HG02678 (cell line): ENCODE results near the gene NSUN7.

Experiments used
- ATAC-seq: cut with Tn5 transposase; IDR thresholded peaks from one replicate; pipeline ENCODE4 v1.9.1; 2021; ENCODE audit warnings: mild to moderate bottlenecking, moderate library complexity; ENCODE audit not compliant: unreplicated experiment

NSUN7 gene

DNA sequence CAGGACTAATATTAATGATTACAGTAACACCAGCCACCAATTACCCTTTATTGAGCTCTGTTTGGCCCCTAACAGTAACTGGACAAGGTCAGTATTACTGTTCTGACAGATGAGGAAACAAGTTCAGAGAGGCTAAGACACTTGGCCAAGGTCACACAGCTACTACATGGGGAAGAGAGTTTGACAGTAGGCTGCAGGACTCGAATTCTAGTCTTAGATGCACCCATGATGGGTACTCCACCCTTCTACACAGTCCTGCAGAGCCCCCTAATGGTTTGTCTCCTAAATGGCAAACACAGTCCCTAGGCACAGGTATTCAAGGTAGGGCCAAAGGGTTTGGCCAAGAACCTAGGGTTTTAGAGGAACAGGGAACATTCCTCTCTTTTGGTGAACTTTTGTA, 93.9 kb downstream of the NSUN7 start:
- ATAC-seq, result no peak

DNA sequence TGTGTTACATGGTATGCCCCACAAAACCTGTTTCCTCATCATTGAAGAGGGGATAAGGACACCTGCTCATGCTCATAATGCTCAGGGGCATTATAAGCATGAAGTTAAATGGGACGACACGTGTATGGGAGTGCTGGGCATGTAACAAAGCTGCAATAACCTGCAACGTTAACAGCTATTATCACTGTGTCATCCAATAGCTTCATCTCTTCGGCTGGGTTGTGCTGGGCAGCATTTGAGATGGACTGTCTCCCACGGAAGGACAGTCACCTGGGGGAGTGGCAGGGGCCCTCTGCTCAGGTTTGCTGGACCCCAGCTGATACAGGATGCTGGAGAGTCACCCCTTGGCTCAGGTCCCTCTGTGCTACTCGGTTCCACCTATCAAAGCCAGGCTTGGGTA, 94.5 kb downstream of the NSUN7 start:
- ATAC-seq, result no peak

DNA sequence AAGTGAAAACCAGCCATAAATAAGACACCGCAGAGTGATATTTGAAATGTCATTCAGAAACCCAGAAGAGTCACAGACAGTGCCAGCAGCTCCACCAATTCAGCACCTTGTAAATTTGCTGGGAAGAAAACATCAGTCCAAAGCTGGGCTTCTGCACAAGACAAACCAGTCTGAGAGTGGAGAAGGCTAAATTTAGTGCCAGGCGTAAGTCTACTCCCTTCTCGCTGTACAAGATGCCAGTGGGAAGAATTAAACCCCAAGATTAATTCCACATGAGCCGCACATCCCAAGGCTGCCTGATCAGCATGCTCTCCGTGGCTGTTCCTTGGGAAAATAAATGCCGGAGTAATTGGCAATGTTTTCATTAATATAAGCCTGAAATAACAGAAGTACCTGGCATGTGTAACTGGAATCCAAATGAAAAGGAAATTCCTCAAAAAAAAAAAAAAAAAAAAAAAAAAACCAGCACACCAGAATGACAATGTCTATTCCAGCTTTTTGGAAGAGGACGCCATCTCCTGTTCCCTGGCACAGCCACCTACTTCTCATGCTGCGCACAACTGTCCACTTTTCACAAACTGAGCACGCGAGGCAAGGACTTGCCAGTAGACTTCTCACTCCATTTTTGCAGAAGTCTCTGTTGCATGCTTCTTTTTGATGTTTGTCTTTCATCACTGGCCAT, 95.5 kb downstream of the NSUN7 start:
- ATAC-seq, result no peak

DNA sequence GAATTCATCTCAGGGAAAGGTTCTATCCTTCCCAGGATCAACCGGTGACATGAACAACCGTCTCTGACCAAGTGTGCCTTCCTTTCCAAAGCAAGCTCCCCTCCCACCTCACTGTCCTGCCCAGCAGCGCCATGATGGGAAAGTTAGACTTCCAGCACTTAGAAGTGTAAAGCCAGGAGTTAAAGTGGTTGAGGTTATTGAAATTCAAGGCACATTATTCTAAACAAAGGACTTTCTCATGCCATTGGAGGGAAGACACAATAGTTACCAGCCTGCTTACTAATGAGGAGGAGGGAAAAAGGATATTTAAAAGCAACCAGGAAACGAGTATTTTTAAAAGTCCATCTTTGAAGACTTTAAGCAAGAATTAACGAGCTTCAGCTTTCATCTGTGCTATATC, 96.8 kb downstream of the NSUN7 start:
- ATAC-seq, result no peak

DNA sequence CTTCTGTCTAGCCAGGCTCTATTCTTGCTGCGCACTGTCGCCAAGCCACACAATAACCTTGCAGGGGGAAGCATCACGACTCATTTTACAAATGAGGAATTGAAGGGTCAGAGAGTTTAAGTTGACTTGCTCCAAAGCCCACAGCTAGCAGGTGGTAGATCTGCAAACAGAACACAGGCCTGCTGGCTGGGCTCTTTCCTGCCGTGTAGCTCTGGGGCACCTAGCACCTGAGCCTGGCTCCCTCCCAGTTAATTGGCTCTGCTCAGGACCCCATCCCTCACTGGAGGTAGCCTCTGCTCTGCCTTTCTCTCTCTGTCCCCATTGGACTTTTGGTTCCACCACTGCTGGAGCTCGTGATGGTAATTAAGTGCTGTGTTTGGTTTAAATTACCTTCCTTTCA, 98.5 kb downstream of the NSUN7 start:
- ATAC-seq, result no peak

DNA sequence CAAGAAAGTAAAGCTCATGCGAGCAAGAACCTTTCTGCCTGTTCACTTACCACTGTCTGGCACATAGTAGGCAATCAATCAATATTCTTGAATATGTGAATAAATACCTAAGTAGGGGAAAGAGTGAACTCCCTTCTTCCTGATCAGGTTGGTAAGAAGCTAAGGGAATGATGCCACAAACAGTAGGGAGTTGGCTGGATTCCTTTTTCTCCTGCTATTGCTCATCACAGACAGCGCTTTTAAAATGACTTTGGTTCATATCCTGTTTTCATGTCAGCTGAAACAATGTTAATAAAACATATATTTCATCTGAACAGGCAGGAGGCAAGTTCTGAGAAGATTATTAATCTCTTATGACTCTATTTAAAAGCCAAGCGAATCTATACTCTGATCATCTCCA, 99.2 kb downstream of the NSUN7 start:
- no peak for ATAC-seq

DNA sequence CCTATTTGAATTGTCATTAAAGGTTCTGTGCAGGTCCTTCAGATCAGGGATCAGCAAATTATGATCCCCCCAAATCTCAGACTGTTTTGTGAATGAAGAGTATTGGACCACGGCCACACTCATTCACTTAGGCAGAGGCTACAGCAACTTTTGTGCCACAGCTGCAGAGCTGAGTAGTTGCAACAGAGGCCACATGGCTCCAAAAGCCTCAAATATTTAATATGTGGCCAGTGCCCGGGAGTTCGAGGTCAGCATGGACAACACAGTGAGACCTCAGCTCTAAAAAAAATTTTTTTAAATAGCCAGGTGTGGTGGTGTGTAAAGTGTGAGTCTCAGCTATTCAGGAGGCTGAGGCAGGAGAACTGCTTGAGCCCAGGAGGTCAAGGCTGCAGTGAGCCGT, 100.7 kb downstream of the NSUN7 start:
- ATAC-seq, result no peak

DNA sequence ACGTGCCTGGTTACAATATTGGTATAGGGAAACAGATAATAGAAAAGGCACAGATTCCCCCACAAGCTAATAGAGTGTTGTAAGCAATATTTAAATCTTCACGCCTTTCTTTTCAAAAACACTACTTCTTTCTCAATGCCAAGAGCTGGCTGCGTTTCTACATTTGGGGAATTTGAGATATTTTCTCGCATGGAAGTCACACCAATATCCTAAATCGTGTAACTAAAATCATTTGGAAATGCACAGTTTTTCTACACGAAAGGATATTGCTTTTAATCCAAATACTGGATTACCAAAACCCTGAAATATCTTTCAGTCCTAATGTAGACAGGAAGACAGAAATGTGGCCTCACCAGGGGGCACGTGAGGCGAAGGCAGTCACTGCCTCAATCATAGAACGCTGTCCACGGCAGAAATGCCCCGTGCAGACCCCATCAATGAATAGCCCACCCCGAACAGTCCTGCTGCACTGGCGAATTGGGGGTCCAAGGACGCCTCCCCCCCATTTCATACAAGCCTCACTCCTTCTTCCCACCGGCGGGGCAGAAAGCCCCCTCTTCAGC, 106.6 kb downstream of the NSUN7 start:
- ATAC-seq, result no peak

DNA sequence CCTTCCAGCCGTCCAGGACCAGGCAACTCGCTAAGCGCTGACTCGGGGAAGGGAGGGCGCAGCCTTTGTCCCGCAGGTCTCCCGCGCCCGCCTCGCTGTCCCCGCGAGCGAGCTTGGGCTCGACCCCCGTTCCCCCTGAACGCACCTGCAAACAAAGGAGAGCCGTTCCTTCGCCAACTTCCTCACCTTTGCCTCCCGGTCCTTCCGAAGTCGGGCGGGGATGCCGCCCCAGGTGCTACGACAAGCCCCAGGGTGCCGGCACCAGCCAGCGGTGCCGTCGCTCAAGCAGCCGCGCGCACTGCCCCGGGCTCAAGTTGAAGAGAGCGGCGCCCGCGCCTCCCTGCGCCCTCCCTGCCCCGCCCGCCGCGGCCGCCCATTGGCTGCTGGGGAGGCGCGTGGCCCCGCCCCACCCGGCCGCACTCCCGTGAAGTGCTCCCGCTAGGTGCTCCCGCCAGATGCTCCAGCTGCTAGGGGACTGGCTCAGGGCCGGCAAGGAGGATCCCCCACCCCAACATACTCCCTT, 107.1 kb downstream of the NSUN7 start:
- ATAC-seq, result peak; percentile 97

DNA sequence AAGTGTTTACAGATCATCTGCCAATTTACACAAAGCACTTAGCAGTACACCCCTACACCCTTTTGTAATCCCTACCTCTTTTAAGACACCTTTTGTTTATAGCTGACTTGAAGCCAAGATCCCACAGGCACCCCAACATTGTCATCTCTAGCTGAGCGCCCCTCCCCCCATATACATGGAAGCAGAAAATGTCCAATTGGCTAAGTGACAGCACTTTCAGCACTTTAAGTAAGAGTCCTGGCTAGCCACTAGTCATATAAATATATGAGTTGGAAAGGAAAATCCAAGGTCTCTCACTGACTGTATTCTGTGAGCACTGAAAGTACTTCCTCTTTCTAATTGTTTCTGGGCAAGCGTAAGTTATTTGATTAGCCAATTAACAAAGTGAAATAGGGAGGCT, 108.2 kb downstream of the NSUN7 start:
- ATAC-seq, result no peak

DNA sequence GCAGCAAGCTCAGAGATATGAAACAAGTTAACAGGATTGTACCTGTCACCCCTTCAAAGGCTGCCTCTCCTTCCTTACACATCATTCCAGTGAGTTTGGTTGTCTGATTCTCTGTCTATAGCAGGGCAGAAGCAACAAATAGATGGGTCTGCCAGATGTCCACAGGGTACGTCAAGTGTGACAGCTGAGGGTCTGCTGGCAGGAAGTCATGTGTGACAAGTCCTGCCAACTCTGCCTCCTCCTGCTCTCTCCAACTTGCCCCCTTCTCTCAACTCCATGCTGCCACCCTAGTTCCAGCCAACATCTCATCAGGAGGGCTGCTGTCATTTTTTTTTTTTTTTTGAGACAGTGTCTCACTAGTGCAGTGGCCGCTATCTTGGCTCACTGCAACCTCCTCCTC, 109.2 kb downstream of the NSUN7 start:
- no peak for ATAC-seq
